A673 (cell line): ENCODE measurements around the gene C1QB.

ENCODE experiments used
- CTCF ChIP-seq: fragments of 300-800, 200-600 bp; sonication (generic); conservative IDR thresholded peaks from 2 replicates; pipeline ENCODE4 v1.5.1; 2017; ENCODE audit warnings: low read depth, mild to moderate bottlenecking, antibody characterized with exemption, low read length, moderate library complexity, mixed read lengths
- EZH2 ChIP-seq: fragments of 200-600 bp; sonication (generic); IDR thresholded peaks from 2 replicates; pipeline ENCODE4 v1.6.1; 2017; ENCODE audit warnings: borderline replicate concordance, low read depth, mild to moderate bottlenecking, mixed read lengths, antibody characterized with exemption, low read length; ENCODE audit not compliant: poor library complexity, severe bottlenecking

- TF ChIP-seq CTCF: no peak
- no peak for TF ChIP-seq EZH2
Measured at GRCh38 chr1:22652881-22653316, at the start of gene C1QB.
